DMS 273 treated with DMSO at 0.1 percent for 48 hours (cell line): ENCODE measurements around the gene OCA2.
A peak's percentile ranks its signal among the peaks of the same experiment; 100 is the strongest.
"Not testable (repeated sequence)": the region's sequence is repeated elsewhere in the genome, so short reads cannot be mapped to it uniquely, and the experiment has no call there.

Experiments used
- DNase-seq: peaks from one replicate; lab custom pipeline; 2025; lab: John Stamatoyannopoulos, UW

OCA2 gene

GRCh38 chr15:28022961-28023360, 76.2 kb downstream of the OCA2 start:
- no peak for DNase-seq

DNA sequence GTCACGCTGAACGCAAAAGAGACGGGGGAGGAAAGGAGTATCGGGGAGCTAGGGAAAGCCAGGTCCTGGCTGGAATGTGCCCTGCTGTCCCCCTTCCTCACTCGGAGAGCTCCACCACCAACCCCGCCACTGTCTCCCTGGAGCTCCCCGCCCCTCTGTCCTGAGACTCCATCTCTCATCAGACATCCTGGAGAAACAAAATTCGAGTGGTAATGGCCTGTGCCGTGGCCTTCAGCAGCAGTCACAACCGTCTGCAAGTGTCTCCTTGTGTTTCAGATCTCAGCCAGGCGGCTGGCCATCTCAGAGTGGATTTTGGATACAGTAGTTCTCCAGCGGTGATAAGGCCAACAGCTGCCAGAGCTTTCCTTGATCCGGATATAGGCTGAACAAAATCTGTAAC, 76.9 kb downstream of the OCA2 start:
- no peak for DNase-seq

GRCh38 chr15:28021281-28022039, 77.7 kb downstream of the OCA2 start:
- peak; percentile 82 for DNase-seq

- DNase-seq = no peak
Observed at GRCh38 chr15:28020644-28021043, 78.5 kb downstream of the OCA2 start.

- DNase-seq = no peak
Observed at GRCh38 chr15:28019594-28020309, 79.4 kb downstream of the OCA2 start.

DNA sequence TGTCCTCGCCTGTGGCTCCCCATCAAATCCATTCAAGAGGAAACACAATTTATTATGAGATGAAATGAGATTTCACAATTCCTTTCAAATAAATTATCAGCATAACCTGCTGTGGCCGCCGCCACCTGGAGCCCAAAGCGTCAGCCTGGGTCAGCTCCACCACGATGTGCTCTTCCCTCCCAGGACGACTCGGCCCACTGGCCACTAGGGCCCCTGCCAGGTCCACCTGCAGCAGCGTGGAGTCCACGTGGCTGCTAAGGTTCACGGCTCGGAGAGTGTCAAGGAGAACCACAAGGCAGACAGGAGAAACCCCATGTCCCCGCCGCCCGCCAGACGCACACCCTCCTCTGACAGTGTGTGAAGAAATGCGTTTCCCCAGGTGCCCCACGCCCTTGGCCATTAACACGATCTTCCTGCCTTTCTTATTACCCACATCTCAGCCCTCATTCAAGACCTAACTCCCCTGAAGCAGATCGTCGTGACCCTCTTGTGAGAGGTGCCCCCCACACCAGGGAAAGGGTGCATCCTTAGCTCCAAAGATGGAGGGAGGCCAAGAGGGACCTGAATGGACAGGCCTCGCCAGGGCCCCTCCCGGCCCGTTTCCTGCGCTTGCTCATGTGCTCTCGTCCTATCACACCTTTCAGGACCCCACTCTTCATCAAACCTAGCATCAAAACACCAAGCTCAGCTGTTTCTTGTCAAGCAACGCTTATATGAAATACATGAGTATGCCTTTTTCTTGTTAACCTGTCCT, 80.6 kb downstream of the OCA2 start:
- DNase-seq = no peak

GRCh38 chr15:28017423-28017924, 81.6 kb downstream of the OCA2 start:
- DNase-seq = no peak

DNA sequence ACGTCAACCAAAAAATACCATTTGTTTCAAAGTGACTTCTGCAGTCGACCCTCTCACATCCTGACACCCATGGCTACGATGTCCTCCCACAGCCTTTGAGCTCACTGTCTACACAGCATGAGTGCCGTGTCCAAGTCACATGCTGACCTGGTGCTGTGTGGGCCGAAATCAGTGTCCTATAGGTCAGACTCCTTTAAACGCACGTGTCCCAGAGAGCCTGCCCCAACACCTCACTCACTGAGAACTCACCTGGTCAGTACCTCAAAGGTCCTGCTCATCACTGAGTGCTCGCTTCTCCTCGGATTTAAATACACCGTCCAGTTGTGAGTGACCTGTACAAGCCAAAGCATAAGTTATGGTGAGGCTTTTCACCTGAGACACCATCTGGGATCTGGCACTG, 83.3 kb downstream of the OCA2 start:
- no peak for DNase-seq

GRCh38 chr15:28014623-28015200, 84.4 kb downstream of the OCA2 start:
- no peak for DNase-seq

DNA sequence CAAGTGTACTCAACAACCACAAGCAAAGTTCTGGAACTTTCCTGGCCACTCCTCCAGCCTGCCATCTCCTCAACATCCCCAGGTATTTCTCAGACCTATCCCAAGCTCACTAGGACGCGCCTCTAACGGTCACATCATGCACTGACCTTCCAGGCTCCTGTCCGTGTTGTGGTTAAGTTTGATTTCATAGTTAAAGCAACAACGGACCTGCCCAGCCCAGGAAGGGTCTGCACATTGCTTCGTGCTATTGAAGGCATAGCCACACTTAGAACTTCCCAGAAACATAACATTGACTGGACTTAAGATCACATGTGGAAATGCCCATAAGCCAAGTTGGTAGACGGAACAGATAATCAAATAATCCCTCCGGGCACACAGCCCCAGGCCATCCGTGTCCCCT, 85.1 kb downstream of the OCA2 start:
- DNase-seq = no peak

- DNase-seq = no peak
Observed at GRCh38 chr15:28013480-28013879, 85.6 kb downstream of the OCA2 start.

DNA sequence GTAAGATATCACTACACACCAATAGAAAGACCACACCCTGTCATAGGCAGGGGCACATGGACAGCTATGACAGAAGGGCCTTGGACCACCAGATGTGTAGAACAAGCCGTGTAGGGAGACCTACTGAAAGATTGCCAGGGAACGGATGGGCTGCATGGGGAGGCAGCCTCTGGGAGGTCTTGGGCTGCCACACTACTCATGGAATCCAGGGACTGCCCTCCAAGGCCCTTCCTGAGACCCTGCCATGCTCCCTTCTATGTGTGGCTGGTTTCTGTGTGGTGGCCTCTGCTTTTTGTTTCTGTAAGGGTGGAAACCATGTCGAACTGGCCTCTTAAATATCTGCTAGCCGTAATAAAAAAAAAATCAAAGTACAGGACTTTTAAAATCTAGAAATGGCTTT, 86.9 kb downstream of the OCA2 start:
- no peak for DNase-seq

- DNase-seq = not testable (repeated sequence)
Observed at GRCh38 chr15:28008175-28008574, 90.9 kb downstream of the OCA2 start.

- no peak for DNase-seq
Observed at GRCh38 chr15:28006116-28006905, 92.8 kb downstream of the OCA2 start.

DNA sequence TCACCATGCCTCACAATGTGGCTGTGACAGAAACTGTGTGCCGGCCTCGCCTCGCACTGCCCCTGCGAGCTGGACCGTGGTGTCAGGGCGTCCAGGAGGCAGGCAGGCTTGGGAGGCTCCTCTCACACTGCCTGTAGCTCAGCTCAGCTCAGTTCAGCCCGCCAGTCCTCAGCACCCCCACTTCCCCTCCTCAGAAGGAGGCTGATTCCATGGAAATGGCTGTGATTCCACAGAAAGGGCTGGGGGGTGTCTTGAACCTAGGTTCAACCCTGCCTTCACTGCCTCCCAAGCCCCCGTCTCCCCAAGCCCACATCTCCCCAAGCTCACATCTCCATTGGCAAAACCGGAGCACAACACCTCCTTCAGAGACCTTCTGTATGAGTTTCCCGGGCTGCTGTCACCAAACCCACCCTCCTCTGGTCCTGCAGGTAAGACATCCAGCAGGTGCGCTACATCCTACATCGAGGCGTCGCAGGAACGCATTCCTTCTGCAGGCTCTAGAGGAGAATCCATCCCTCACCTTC, 94.0 kb downstream of the OCA2 start:
- DNase-seq = no peak

DNA sequence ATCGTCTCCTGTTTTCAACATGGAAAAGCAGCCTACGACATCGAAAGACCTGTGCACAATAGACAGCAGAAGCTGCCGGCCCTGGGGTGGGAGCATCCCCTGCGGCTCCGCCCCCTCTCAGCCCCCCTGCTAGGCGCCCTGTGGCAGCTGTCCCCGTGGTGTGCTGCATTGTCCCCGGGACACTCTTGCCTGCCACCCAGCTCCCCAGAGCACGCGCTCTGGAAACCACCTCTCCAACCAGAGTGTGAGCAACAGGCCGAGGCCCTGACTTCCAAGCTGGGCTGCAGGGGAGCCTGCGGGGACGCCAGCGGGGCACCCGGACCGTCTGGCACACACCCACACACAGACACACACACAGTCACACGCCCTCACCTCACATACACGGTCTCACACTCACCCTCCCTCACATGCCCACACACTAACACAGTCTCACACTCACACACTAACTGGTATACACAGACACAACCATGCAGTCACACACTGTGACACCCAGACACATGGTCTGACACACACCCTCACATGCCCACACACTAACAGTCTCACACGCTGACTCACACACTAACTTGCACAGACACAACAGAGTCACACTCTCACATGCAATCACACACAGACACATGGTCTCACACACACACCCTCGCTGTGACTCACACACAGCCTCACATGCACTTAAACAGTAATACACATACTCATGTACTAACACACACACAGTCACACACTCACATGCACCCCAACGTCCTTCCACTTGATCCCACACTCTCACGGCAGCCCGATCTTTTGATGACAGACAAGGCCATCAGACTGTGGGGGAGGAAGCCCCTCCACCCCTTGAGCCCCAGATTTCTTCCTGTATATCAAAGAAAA, 94.7 kb downstream of the OCA2 start:
- no peak for DNase-seq

- no peak for DNase-seq
Observed at GRCh38 chr15:28003302-28004037, 95.6 kb downstream of the OCA2 start.

DNA sequence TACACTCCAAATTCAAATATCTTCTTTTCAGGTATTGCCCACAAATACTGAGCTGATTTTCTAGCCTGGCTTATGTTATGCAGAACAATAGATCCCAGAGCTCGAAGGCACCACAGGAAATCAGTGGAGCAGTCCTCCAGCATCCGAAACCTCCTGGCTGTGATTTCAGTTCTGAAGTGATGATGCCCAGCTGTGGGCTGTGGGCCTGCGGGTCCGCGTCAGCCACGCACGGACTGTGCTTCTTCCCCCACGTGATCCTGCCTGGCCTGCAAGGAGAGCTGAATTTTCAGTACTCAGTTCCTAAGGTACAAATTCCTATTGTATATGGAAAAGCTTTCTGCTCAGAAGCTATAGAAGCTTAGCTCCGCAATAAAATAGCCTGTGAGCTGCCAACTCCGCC, 96.2 kb downstream of the OCA2 start:
- no peak for DNase-seq

GRCh38 chr15:28002136-28002861, 96.8 kb downstream of the OCA2 start:
- no peak for DNase-seq
